ENCODE results near the gene NUTM2G.

GRCh38 chr9:96884443-96884842 is 44.2 kb upstream of the NUTM2G start:
- TF ChIP-seq HOXA7 (CRISPR knock-in tag; IDR thresholded peaks at IDR 0.05) (no peak), POLR2AphosphoS2 (IDR thresholded peaks at IDR 0.05; ENCODE audit: low read depth, low read length) (no peak), HIC2 (CRISPR knock-in tag; IDR thresholded peaks at IDR 0.05; ENCODE audit: low read depth) (no peak), ZNF512 (CRISPR knock-in tag; IDR thresholded peaks at IDR 0.05) (no peak), RFX5 (IDR thresholded peaks at IDR 0.05; ENCODE audit: low read depth, low read length) (no peak), SP2 (CRISPR knock-in tag; IDR thresholded peaks at IDR 0.05) (no peak), ETS1 (CRISPR knock-in tag; IDR thresholded peaks at IDR 0.05) (no peak), ZNF253 (CRISPR knock-in tag; IDR thresholded peaks at IDR 0.05; ENCODE audit: borderline replicate concordance) (no peak), NFE2L1 (CRISPR knock-in tag; IDR thresholded peaks at IDR 0.05; ENCODE audit: borderline replicate concordance) (no peak), NFAT5 (CRISPR knock-in tag; IDR thresholded peaks at IDR 0.05) (no peak), EHMT2 (IDR thresholded peaks at IDR 0.05; ENCODE audit: borderline replicate concordance, low read depth, low read length) (no peak), POLR2A (IDR thresholded peaks at IDR 0.05; ENCODE audit: insufficient read depth in 1 of 2, low read depth in 2 of 2, low read length in 2 of 2) (no peak), TAF1 (CRISPR knock-in tag; IDR thresholded peaks at IDR 0.05) (no peak)

Measured in HepG2 (cell line).